Stimulated activated CD4-positive, alpha-beta T cell treated with anti-CD3 and anti-CD28 coated beads, TNF-alpha, amount 100 ng/mL, for 4 hours (primary cell): ENCODE results near the gene LUZP1.

Experiments
- DNase-seq, 3 experiments: peaks; one replicate each; pipeline ENCODE4 v3.0.0-alpha.2; 2020; ENCODE audit warnings: low read depth in 3 of 3

LUZP1 gene

DNA sequence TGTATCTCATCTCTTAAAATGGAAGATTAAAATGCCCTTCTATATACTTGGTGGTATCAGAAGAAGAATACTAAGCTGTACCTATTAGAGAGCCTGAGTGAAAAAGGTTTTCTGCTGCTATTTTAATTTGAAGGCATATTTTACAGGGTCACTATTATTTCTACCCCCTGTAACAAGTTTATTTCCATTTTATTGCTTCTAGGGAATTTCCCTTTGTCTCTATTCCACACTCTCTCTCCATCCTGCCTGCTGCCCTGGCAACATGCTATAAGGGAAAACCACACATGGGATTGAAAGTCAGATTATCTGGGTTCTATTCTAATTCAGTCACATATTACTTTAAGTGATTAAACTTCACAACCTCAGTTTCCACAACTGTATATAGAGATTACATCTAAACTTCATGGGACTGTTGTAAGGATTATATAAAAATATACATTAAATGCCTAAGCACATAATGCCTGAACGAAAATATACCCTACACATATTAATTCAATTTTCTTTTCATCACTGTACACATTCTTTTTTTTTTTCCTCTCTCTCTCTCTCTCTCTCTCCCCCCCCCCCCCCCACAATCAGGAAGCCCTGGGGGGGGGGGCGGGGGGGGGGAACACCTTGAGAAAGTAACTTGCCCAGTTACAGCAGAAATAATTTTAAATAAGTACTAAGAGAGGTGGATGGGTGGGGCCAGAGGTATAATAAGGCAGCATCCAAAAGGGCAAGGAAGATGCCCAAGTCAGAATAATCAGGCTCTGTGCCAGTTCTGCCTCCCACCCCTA lies 51.5 kb downstream of the LUZP1 start:
- no peak for DNase-seq

DNA sequence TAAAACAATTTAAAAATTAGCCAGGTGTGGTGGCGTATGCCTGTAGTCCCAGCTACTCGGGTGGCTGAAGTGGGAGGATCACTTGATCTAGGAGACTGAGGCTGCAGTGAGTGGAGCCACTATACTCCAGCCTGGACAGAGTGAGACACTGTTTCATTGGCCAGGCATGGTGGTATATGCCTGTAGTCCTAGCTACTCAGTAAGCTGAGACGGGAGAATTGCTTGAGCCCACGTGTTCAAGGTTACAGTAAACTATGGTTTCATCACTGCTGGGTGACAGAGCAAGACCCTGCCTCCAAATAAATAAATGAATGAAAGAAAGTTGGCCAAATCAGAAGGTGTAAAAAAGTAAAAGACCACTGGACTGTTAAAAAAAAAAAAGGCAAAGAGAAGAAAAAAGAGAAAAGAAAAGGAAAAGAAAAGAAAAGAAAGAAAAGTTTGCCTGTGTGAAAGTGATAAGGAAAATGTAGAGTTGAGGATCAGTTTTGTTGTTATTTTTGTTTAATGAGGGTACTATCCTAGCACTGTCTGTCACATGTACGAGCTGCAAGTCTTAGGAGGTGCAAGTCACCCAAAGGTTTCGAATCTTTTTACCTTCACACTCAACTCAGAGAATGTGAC lies 52.3 kb downstream of the LUZP1 start:
- no peak for DNase-seq

DNA sequence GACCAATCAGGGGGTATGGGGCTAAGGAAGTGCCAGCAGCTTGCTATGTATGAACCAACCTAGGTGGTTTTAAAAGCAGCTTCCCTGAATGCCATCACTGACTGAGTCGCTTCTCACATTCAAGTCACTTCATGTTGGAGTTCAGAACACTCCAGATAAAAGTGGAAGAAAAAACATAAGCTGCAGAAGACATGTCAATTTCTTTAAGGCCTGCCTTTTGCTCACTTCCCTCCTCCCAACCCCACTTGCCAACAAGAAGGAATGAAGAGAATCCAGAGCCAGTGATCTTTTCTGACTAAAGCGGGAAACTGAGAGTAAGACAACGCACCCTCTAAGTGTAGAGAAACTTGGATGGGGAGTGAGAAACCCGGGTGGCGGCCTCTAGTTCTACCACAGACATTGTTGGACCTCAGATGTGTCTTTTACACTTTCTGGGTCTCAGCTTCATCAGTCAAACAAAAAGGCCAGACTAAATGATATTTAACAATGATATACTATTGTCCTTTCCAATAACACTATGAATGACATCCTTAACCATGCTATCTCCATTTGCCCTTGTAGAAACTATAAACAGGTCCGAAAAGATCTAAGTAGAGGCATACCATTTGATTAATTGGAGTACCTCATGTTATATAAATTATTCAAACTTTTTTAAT lies 54.1 kb downstream of the LUZP1 start:
- no peak for DNase-seq

DNA sequence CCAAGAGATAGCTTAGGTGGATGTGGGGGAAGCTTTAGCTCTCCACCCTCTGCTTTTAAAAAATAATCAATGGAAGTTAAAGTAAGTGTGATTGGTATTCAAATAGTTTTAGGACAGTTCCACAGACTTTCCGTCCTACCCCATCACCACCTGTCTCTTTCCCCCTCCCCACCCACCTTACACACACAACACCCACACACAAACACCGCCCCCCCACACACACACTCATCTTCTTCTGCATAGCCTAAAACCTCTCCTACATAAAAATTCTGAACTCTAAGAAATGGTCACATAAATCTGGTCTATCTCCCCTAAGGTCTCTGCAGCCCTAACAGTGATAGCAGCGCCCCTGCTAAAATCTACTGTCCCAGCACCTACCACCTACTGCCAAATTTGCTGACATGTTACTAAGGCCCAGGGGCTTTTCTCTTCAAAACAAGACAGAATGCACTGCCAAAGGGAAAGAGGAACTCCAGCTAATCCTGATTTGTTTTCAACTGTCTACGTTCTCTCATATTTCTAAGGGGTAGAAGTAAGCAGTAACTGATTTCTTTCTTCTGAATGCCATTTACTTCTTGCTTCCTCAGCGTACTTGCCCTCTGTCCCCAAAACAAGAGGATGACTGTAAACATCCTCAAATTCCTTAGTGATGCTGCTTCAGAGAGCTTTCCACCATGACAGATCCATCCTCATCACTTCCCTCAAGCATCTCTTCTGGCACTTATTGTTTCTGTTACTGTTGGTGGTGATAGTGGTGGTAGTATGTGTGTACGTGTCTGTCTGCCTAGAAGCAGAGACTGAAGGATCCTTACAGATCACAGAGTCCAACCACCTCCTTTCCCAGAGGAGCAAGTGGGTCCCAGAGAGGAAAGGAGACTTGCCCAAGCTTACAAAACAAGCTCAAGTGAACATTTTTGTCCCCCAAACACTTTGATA lies 56.8 kb downstream of the LUZP1 start:
- peak in 2 of 3 experiments; percentile 20 to 23 for DNase-seq

DNA sequence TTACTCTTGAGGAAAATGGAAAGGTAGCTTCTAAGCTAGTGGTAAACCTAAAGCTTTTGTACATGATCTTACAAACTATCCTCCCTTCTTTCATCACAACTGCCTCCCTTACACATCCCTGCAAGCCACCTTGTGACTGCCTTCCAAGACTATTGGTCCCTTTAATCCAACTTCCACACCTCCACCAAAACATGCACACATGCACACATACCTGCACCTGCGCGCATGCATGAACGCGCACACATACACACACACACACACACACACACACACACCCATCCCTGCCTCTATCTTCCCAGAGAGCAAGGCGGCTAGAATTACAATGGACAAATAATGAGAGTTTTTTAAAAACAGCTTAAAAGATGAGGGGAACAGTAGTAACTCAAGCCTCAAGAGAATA lies 58.3 kb downstream of the LUZP1 start:
- no peak for DNase-seq

DNA sequence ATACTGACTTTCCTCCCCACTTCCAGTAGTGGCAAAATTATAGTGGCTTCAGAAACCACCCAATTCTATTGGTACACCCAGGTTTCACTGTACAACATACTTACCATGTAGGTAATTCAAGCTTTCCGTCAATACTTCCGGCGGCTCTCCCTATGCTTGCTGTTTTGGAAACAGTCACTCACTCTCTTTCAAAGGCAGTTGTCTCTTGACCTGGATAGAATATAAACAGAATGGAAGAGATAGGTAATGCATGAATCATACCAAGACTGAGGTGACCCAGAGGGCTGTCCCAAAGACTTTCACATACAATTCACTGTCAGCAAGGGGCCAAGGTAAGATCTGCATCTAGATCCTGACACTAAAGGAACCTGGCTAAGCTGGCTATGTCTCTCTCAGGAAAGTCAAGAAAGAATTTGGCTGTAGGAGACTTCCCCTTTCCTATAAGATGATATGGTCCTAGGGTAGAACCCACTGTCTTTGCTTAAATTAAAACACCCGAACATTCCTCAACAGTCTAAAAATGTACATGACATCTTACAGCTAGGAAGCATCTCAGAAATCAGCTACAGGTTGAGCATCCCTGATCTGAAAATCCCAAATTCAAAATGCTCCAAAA lies 59.6 kb downstream of the LUZP1 start:
- no peak for DNase-seq

DNA sequence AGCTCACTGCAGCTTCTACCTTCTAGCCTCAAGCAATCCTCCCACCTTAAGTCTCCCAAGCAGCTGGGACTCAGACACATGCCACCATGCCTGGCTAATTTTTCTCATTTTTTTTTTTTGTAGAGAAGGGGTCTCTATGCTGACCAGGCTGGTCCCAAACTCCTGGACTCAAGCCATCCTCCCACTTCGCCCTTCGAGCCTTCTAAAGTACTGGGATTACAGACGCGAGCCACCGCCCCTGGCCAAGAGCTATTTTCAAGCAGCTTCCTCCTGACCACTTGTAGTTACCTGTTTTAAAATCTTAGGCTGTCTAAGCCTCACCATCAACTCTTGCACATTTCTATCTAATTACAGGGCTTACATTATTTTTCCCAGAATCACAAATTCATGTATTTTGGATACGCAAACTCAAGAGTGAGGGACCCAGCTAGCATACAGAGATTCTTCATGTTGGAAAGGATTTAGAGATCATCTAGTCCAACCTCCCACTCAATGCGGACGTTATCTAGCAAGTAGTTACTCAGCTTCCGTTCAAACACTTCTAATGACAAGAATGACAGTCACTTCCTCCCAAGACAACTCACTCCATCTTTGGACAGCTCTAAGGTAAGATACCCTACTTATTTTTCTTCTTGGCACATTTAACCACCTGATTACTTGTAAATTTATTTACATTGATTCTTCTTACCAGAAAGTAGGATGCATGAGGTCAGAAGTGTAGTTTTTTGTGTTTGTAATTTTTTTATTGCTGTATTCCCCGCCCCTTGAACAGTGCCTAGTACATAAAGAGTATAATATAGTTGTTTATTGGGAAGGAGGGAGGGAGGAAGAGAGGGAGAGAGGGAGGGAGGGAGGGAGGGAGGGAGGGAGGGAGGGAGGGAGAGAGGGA lies 65.4 kb downstream of the LUZP1 start:
- DNase-seq, result no peak

DNA sequence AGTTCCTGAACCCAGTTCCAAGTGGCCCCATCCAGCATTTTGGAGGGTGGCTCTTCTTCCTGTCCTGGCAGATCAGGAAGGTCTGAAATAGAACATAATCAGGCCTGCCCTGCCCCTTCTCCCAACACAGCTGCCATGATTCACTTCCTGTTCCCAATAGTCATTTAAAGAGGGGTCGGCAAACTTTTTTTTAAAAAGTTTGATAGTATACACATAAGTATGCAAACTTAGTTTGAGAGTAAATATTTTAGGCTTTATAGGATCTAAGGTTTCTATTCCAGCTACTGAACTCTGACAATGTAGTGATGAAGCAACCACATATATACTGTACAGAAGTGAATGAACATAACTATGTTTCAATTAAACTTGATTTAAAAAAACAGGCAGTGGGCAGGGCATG lies 66.4 kb downstream of the LUZP1 start:
- DNase-seq, result no peak

DNA sequence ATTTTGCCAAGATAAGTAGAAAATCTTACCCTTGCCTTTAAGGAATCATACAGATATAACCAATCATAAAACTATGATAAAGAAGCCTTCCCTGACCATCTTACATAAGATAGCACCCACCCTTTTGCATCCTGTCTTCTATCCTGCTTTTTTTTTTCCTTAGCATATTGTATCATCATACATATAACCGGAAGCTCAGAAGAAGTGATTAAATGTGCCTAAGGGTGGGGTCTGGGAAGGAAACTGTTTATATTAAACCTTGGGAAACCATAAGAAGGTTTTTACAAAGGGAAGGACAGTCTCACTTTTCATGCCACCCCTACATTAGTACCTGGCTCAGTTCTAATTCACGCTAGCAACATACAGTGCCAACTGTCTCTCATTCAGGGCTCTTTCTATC lies 66.8 kb downstream of the LUZP1 start:
- no peak for DNase-seq

DNA sequence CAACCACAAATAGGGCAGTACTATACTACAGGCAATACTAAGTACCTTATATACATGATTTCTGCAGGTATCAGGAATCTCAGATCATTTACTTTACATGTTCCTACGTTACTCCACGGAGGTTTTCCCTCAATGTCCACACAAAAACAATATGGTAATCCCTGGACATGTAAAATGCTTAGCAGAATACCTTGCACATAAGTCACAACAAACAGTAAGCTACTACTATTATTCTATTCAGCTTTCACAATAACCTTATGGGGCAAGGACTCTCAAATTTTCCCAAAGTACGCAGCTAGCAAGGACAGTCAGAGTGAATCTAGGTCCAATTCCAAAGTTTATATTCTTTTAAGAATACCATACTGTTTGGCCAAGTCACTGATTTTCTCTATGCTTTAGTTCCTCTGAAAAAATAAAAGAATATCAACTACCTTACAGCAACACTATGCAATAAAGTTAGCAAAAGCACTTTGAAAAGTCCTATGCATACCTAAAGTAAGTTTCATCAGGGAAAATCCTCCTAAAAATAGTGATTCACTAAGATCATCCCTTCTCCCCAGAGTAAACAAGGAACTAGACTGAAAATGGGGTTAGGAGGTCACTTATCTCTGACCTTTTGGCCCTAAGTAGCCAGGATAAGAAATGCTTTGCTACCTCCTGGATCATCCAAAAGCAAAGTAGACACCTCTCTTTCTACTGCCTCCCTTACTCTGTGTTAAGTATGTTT lies 67.4 kb downstream of the LUZP1 start:
- DNase-seq, result no peak

DNA sequence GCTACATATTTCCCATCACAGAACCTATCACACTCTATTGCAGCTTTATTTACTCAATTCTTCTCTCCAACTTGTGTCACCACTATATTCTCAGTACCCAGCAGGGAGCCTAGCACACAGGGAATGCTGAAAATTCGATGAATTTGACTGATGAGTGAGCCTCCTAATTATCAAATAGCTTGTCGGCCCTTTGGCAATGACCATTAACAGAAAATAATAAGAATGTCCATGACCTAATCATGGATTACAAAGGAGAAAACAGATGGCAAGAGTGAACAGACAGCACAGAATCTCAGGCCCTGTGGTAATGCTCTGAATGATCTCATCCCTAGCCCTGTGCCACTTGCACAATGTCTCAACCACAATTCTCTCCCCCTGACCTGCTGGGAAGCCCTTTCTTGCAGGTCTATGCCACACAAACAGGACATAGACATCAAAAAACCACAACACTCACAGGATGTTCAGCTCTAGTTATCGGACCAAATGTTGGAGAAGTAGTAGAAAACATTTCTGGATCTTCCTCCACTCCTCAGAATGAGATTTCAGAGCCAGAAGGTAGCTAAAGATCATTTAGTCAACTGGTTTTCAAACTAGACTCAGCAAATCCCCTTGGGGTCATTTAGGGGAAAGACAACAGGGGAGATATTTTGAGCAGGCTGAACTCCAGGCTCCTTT lies 68.4 kb downstream of the LUZP1 start:
- no peak for DNase-seq

DNA sequence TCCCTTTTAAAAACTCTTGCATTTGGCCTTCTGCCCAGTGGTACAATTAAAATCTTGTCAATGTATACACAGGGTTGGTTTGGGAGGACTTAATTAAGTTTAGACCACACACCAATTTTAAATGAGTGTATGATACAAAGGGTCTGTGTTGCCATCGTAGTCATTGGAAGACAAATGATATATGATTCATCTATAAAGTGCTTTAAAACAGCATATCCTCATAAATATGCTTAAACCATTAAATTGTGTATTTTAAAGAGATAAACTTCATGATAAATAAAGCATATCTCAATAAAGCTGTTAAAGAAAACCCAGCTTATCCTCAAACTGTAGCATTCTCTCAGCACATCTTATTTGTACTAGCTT lies 69.5 kb downstream of the LUZP1 start:
- no peak for DNase-seq

DNA sequence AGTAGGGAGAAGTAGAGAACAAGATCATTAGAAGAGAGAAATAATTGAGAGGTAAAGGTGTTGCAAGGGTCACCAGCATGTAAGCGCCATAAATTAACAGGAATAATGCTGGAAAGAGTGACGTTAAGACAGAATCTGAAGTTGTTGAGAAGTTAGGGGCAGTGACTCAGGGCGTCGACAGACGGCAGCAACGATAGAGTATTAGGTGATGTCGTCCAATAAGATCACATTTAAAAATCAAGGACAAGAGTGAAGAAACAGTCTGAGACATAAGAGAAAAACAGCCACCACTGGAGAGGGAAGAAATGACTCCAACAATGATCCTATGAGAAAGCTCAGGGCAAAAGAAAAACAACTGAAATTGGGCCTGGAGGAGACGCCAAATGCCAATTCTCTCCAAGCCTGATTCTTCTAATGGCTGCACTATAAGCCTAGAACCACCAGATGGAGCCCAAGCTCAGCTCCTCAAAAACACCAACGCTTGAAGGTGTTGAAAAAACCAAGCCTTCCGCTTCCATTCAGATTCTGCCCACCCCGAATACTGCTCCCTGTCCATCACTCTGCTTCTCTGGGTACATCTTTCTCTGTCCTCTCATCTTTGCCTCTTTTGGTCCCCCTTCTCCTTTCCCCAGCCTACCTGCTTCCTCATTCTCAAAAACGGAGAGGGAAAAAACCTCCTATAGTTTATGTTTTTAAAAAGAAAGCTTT lies 70.0 kb downstream of the LUZP1 start:
- peak; percentile 13 to 27 (median 26) for DNase-seq

DNA sequence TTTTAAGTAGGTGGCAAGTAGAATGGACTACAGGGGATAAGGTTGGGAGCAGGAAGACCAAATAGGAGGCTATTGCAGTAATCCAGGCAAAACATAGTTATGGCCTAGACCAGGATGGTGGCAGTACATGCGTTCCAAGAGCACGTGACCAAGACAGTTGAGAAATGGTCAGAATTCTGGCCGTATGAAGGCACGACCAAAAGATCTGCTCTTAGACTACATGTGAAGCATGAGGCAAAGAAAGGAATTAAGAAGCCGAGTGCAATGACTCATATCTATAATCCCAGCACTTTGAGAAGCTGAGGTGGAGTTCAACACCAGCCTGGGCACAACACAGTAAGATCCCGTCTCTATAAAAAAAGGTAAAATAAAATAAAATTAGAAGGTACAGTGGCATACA lies 71.3 kb downstream of the LUZP1 start:
- DNase-seq, result no peak

DNA sequence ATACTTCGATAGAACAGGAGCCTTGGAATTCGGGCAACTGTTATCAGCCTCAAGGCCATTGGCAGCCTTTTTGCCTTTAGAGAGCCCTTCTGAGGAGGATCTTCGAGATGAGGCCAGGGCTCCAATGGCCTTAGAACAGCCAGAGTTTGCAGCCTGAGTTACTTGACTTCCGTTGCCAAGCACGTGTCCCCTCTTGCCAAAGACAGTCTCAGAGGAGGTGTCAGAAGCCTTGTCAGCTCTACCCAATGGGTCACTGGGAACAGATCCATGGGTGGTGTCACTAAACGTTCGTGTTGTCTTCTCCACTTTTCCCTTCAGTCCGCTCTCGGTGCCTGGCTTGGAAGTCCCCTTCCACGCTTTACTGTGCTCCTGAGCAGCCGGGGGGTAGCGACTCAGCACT lies 76.2 kb downstream of the LUZP1 start:
- DNase-seq, result no peak

DNA sequence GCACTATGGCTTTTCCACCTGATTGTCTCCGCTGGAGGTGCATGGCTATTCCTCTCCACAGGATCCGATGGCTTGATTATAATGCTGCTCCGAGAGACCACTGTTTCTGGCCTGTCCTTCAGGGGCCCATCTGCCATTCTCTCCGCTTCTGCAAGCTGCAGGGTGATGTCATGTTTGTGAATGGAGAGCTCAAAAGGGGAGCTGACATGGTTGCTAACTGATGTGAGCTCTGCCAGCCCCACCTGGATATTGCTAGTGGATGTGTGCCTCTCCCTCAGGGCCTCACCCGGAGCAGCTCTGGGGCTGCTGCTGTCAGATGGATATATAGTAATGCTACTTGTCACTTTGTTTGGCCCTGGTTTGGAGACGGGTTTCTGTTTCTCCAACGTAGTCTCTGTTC lies 77.1 kb downstream of the LUZP1 start:
- DNase-seq, result no peak

DNA sequence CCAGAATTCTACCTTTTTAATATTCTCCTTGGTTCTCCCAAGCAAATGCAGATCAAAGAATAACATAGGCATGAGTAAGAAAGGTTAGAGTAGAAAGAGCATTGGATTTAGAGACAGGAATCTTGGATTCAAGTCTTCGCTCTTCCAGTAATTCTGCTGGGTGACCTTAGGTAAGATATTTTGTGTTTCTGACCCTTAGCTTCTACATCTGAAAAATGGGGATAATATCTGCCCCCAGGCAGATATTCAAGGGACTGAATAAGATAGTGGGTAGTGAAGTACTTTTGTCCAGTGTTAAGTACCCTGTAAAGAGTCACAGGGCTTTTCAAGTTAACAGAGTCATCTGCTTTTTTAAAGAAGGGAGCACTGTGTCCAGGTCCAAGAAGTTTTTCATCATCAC lies 78.6 kb downstream of the LUZP1 start:
- no peak for DNase-seq

DNA sequence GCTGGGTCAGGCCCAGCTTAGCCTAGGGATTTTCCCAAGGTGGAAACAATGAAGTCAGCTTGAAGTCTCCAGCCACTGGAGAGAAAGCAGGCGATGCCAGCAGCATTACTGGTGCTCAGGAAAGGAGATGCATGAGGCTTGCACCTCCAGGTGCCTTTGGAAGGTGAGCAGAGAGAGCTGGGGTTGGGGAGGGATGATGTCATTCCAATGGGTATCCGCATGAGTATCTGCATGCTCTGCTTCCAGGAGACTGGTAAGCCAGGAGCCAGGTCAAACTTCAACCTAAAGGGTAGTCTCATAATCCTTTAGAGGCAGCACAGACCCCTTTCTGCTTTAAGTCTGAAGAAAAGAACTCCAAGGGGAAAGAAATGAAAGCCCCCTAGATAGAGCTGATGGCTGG lies 80.6 kb downstream of the LUZP1 start:
- no peak for DNase-seq

DNA sequence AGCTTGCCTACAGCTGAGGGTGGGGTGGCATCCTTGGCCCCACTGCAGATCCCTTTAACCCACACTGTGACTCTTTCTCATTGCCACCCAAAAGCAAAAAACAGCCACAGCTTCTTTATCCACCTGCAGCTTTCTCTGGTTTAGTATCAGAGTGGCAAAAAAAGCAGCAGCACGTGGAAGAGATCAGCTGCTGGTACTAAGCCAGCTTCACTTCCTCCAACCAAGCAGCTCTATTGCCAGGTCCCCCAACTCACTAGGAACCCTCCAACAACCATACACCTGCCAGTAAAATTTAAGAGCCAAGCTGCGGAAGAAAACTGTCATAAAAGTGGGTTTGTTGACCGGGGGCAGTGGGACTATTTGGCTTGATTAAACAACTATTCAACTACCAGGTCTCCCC lies 83.0 kb downstream of the LUZP1 start:
- DNase-seq, result no peak
